HG03457 (cell line): ENCODE data around the gene MTUS2.

Experiments used
- ATAC-seq: cut with Tn5 transposase; IDR thresholded peaks from one replicate; pipeline ENCODE4 v1.9.1; 2021; ENCODE audit warnings: moderate number of reproducible peaks; ENCODE audit not compliant: unreplicated experiment

The MTUS2 gene

DNA sequence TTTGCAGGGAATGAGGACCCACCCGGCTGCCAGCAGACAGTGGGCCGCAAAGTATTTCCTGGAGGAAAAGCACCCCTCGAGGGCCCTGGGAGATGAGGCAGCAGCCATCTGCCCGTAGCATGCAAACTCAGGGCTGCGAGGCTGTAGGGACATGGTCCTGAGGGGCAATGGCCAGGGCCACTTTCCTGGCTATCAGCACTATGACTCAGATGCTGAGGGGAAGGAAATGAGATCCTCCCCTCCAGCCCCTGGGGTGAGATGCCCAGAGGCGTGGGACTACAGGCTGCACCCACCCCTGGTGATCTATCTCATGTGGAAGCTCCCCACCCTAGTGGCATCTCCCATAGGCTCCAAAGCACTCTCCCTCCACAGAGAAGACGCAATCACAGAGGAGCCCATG is 695.2 kb downstream of the MTUS2 start:
- ATAC-seq, result no peak

- ATAC-seq, result no peak
Measured at GRCh38 chr13:29516012-29516411, 695.9 kb downstream of the MTUS2 start.

DNA sequence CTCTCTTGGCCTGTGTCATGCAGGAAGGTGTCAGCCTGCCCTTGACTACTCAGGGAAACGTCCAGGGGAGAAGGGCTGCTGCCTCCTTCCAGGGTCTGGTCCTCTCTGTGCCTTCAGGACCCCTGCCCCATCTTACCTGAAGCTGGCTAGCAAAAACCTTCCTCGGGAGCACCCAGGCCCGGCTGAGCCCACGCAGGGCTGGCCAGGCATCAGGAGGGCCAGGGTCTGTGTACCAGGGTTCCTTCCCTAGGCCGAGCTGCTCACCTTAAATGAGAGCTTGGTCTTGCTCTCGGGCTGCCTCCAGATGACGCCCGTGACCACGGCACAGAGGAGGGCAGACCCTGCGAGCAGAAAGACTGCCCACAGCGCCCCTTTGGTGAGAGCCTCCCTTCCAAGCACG is 696.7 kb downstream of the MTUS2 start:
- no peak for ATAC-seq

DNA sequence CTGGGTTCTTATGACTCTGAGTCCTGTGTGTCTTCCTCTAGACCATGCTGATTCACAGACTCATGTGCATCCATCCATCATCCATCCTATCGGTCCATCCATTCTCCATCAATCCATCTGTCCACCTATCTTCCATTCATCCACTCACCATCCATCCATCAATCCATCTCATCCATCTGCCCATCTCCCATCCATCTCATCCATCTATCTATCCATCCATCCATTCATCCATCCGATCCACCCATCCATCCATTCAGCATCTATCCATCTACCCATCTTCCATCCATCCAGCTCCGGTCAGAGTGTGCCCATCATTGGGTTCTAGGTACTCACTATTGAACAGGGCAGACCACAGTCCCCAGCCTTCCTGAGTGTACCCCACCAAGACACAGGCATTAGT is 699.8 kb downstream of the MTUS2 start:
- ATAC-seq, result no peak

- no peak for ATAC-seq
Measured at GRCh38 chr13:29520671-29521070, 700.5 kb downstream of the MTUS2 start.

DNA sequence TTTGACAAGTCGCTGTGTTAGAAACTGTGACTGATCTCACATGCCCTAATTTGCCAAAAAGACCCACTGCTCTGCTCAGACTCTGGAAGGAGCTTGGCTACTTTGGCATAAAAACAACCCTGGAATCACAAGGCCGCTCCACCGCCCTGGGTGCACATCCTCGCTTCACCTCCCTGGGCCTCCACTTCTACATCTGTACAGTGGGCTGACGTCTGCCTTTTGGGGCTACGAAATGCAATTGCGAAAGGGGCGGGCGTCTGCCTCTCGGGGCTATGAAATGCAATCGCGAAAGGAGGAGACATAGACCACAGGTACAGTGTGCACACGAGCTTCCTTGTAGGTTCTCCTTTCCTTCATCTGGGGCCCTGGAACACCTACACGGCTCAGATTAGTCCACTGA is 701.2 kb downstream of the MTUS2 start:
- ATAC-seq, result no peak

DNA sequence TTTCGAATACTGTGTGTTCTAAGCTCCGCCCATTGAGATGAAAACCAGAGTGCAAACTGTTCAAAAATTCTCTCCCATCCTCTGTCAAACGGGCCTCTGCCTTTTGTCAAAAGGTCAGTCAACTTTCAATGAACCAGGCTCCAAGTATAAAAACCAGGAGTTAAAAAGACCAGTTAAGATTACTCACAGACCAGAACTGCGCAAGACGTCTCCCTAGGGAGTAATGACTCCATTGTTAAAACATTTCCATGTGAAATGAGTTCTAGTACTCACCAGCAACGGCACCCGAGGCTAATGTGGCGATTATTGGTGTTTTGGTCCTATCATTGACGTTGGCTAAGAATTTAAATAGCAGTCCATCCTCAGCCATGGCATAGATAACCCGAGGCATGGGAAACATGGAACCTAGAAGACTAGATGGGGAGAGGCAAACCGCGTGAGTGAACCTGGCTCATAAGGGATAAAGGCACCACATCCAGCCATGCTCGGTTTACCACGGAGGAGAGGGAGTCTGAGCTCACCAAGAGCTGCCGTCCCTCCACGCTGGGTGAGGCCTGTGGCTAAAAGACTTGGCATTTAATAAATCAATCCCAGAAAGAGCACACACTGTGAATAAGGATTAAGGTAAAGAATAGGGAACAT is 702.0 kb downstream of the MTUS2 start:
- no peak for ATAC-seq

GRCh38 chr13:29523199-29523961 is 703.2 kb downstream of the MTUS2 start:
- no peak for ATAC-seq

GRCh38 chr13:29524176-29524575 is 704.0 kb downstream of the MTUS2 start:
- no peak for ATAC-seq

- no peak for ATAC-seq
Measured at GRCh38 chr13:29524641-29525040, 704.5 kb downstream of the MTUS2 start.

DNA sequence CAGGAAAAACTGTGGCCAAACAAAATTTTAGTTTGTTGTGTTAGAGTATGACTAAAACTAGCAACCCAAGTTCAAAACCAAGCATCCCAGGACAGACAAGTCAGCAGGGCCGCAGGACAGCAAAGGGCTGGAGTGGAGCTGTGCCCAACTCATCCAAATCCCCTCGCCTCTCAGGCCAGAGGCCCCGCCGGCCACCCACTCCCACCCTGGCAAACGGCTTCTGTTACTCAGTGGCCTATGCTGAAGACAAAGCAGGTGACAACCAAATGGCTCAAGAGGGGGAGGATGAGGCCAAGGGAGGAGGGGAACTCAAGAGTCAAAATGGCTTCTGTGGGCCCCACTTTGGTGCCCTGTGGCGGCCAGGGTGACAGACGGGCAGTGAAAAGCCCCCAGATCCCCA is 705.6 kb downstream of the MTUS2 start:
- ATAC-seq, result no peak

GRCh38 chr13:29526741-29527140 is 706.6 kb downstream of the MTUS2 start:
- no peak for ATAC-seq

DNA sequence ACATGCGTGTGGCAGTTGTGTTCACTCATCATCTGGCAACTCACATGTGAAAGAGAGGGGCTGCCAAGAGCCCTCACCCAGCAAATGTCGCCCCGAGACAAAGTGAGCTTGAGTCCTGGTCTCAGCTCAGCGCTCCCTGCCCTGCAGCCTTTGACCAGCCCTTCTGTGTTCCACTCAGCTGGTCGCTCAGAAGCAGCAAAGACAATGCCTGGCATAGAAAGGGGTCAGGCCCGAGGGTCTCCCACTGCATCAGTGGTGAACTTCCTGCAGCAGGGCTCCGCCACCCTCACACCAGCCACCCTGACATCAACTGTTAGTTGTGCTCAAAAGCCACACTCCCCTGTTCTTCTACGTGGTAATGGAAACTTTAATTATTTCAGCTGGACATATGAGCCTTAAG is 707.4 kb downstream of the MTUS2 start:
- ATAC-seq, result no peak

GRCh38 chr13:29527916-29528315 is 707.8 kb downstream of the MTUS2 start:
- no peak for ATAC-seq

GRCh38 chr13:29529754-29530153 is 709.6 kb downstream of the MTUS2 start:
- ATAC-seq, result no peak

DNA sequence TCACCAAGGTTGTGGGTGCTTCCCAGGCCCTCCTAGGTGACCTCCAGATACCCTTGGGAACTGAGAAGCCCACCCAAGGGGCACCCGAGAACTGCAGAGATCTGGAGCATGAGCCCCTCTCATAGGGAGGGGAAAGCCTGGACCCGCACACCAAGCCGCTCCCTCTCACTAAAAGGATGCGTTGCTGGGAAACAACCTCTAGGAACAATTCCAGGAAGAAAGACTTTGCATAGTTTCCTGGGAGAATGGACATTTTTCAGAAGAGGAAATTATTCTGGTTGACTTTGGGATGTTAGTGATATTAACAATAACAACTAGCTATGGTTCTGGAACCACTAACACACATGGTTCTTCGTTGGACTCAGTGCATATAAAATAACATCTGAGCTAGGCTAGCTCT is 710.8 kb downstream of the MTUS2 start:
- no peak for ATAC-seq

GRCh38 chr13:29532116-29532515 is 712.0 kb downstream of the MTUS2 start:
- ATAC-seq, result no peak

GRCh38 chr13:29532821-29533220 is 712.7 kb downstream of the MTUS2 start:
- ATAC-seq, result no peak

- no peak for ATAC-seq
Measured at GRCh38 chr13:29534083-29534482, 713.9 kb downstream of the MTUS2 start.

DNA sequence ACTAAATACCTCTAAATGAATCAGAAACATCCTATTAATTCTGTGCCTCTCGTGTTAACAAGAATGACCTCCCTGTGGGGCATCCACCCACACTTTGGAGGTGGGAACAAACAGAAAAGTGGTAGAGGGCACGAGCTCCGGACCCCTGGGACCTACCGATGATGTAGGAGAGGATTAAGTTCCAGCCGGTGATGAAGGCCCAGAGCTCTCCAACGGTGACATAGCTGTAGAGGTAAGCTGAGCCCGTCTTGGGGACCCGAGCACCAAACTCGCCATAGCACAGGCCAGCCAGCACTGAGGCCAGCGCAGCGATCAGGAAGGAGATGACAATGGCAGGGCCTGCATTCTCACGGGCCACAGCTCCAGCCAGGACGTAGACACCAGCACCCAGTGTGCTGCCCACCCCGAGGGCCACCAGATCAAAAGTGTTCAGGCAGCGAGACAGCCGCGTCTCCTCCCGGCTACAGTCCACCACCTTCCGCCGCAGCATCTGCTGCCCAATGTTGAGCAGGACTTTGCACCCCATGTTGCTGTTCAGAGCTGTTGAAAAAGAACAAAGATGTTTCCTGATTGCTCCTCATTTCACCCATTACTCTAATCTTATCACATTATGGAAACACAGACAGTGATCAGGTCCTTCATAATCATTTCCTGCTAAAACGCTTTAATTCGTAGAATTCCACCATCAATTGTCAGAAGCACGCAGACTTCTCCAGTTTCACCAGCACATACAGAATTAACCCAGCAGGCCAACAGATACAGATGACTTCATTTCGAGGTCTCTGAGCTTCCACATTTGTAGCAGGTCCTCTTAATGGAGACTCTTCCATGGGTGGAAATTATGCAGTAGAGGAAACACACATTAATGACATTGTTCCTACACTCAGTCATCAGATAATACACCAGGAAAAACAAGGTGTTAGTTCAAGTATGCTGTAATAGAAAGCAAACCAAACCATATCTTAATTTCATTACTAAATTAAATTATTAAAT is 715.8 kb downstream of the MTUS2 start:
- ATAC-seq, result no peak

DNA sequence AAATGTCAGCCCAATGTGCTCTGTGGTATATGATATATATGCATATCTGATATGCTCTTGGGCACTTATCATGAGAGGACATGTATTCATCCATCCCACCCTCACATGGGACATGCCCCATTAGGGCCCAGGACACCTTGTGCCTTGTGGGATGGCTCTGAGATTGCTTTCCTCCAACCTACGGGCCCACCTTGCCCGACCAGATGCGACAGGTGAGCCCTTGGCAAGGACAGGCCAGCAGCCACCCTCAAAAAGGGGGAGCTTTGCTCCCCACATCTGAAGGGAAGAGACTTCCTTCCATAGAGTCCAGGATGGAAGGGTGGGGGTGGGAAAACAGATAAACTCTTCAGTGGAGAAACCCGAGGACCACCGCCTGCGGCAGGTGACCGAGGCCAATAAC is 716.7 kb downstream of the MTUS2 start:
- ATAC-seq, result no peak
